Thyroid gland (tissue), 4 donors: Measurements from ENCODE around the gene NNT.

Source experiments
- POLR2A ChIP-seq, 2 donors: fragments of 450-650 bp; IDR thresholded peaks; one replicate each; pipeline ENCODE4 v1.6.1; 2017; ENCODE audit warnings: antibody characterized with exemption in 2 of 2, mild to moderate bottlenecking in 2 of 2, moderate library complexity in 1 of 2
- TF ChIP-seq, protein P1 (sequence below), 6 experiments: fragments of 200-600 bp in 3 of 6; fragments of 450-650 bp in 3 of 6; sonication (generic) in 3 of 6; IDR thresholded peaks; one replicate each; pipeline ENCODE4 v1.5.1; 2016 to 2019; ENCODE audit warnings: antibody characterized with exemption in 6 of 6, mild to moderate bottlenecking in 2 of 6, inconsistent platforms in 1 of 6, moderate library complexity in 1 of 6

DNA sequence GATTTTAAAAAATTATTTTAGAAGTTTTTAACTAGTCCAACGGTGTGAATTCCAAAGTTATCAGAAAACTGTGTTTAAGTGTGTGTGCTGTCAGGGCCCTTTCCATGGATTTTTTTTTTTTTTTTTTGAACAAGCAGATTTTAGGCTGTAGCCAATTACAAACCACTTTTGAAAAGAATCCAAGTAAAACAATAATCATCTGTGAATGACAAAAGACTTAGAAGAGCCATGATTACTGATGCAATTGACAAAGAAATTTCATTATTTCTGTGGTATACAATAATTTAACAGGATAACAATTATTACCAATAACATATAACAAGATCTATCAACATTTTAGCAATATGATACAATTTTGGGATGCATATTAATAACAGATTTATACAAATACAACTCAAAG, 29.9 kb upstream of the NNT start:
- TF ChIP-seq, protein P1, sequence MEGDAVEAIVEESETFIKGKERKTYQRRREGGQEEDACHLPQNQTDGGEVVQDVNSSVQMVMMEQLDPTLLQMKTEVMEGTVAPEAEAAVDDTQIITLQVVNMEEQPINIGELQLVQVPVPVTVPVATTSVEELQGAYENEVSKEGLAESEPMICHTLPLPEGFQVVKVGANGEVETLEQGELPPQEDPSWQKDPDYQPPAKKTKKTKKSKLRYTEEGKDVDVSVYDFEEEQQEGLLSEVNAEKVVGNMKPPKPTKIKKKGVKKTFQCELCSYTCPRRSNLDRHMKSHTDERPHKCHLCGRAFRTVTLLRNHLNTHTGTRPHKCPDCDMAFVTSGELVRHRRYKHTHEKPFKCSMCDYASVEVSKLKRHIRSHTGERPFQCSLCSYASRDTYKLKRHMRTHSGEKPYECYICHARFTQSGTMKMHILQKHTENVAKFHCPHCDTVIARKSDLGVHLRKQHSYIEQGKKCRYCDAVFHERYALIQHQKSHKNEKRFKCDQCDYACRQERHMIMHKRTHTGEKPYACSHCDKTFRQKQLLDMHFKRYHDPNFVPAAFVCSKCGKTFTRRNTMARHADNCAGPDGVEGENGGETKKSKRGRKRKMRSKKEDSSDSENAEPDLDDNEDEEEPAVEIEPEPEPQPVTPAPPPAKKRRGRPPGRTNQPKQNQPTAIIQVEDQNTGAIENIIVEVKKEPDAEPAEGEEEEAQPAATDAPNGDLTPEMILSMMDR (IDR thresholded peaks at IDR 0.05), result no peak
- TF ChIP-seq POLR2A (IDR thresholded peaks at IDR 0.05), result no peak
